Measurements from ENCODE around the gene CAVIN1. TPM values are rescaled to one million over a fixed set of nuclear protein-coding genes. Genes with fewer than 3 reads are reported as not detected.
A peak's percentile ranks its signal among the peaks of the same experiment; 100 is the strongest.
"Not testable (repeated sequence)": the region's sequence is repeated elsewhere in the genome, so short reads cannot be mapped to it uniquely, and the experiment has no call there.

The CAVIN1 gene
- total and polyA plus RNA-seq, 10 donors: 25.3 to 224 (median 131) TPM

DNA sequence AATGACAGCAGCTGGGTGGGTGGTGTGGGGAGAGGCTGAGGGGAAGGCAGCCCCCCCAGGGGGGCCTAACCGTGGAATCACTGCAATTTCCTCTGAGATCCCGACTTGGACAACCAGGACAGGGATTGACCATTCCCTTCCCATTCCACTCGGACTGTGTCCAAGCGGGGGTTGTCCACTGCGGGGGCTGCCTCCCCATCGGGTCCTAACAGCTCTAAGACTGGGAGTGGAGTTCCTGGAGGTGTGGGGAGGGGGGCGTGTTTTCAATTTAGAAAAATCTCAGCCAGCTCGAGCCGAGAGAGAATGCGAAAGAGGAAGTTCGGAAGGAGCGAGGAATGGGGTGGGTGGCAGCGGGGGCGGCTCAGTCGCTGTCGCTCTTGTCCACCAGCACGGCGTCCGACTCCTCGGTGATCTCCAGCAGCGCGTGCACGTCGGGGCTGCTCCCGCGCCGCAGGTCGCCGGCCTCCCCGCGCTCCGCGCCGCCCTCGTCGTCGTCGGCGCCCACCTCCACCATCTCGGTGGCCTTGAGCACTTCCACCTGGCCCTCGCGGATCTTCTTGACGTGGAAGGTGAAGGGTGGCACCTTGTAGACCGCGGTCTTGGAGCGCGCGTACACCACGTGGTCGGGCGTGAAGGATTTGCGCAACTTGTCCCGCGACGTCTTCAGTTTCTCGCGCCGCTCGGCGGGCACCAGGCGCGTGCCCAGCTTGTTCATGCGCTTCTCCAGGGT lies 18.6 kb downstream of the CAVIN1 start:
- WGBS, 5 donors: 82 to 90% (median 86%) methylated on average over 51 to 63 of the region's 63 CpGs
- Histone ChIP-seq H3K4me1 (peaks cover 14 to 83% (median 47%) of the 10 kb centered on the region in 6 donors), H3K9me3 (no peaks in the 10 kb centered on the region), H3K27me3 (replicated peaks in 1 of 7) (no peaks in the 10 kb centered on the region), H3K27ac (peak overlapping the region in 1 of 8 donors; percentile 27), H3K36me3 (peaks cover 0 to 32% (median 11%) of the 10 kb centered on the region in 6 donors), H3K4me3 (no peak overlapping the region)
- intact Hi-C loops (cut with DNase I; ENCODE audit: low total_unique reads): loop anchor here (5.0 kb wide), 1 partner anchor 82 kb away; no protein-coding TSS in a partner anchor
- peak in 1 of 3 donors; percentile 25 for TF ChIP-seq POLR2AphosphoS5 (IDR thresholded peaks at IDR 0.05)
- TF ChIP-seq, protein P1, sequence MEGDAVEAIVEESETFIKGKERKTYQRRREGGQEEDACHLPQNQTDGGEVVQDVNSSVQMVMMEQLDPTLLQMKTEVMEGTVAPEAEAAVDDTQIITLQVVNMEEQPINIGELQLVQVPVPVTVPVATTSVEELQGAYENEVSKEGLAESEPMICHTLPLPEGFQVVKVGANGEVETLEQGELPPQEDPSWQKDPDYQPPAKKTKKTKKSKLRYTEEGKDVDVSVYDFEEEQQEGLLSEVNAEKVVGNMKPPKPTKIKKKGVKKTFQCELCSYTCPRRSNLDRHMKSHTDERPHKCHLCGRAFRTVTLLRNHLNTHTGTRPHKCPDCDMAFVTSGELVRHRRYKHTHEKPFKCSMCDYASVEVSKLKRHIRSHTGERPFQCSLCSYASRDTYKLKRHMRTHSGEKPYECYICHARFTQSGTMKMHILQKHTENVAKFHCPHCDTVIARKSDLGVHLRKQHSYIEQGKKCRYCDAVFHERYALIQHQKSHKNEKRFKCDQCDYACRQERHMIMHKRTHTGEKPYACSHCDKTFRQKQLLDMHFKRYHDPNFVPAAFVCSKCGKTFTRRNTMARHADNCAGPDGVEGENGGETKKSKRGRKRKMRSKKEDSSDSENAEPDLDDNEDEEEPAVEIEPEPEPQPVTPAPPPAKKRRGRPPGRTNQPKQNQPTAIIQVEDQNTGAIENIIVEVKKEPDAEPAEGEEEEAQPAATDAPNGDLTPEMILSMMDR (IDR thresholded peaks at IDR 0.05 in 8 of 11, conservative IDR thresholded peaks at IDR 0.05 in 3 of 11): no peak
- no peak for DNase-seq

DNA sequence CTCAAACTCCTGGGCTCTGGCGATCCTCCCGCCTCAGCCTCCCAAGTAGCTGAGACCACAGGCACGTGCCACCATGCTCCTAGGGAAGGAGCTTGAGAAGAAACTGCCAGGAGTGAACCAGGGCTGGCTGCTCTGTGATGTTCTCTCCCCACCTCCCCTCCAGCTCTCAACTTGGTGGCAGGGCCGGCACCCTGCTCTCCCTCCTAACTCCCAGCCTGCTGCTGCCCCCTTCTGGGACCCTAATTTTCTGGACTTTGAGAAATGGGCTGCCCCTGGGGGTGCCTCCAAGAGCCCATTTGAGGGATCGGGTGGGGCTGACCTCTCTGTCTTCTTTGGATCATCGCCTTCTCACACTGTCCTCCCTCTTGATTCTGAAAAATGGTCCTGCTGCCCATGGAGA lies 19.9 kb downstream of the CAVIN1 start:
- WGBS, 5 donors: 74 to 82% (median 76%) methylated on average over 6 of the region's 6 CpGs
- Histone ChIP-seq H3K4me1 (peaks cover 10 to 81% (median 39%) of the 10 kb centered on the region in 6 donors), H3K27ac (peak overlapping the region in 1 of 8 donors; percentile 21), H3K4me3 (no peak overlapping the region), H3K27me3 (replicated peaks in 1 of 7) (no peaks in the 10 kb centered on the region), H3K9me3 (no peaks in the 10 kb centered on the region), H3K36me3 (peaks cover 0 to 32% (median 11%) of the 10 kb centered on the region in 6 donors)
- intact Hi-C loops (cut with DNase I; ENCODE audit: low total_unique reads): no loop called here
- TF ChIP-seq, protein P1 (IDR thresholded peaks at IDR 0.05 in 8 of 11, conservative IDR thresholded peaks at IDR 0.05 in 3 of 11): peak in 4 of 11 experiments; percentile 23 to 34 (median 27)
- peak in 1 of 3 donors; percentile 21 for TF ChIP-seq POLR2AphosphoS5 (IDR thresholded peaks at IDR 0.05)
- TF ChIP-seq POLR2A (IDR thresholded peaks at IDR 0.05): no peak
- DNase-seq: no peak

DNA sequence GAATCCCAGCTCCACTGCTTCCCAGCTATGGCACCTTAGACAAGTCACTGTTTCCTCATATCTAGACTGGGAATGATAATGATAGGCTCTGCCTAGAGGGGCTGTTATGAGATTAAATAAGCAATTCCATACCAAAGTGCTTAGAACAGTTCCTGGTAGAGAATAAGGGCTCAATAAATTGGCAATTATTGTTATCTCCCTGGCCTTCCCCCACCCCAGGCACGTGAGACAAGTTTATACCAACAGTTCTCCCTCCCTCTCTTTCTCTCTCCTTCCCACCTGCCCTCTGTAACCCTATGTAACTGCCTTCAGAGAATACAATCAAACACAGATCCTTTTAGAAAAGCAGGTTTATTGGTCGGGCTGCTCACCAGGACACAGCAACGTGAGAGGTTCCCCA lies 20.9 kb downstream of the CAVIN1 start:
- no peaks in the 10 kb centered on the region for H3K27me3 ChIP-seq (replicated peaks in 1 of 7)
- DNase-seq: no peak
- intact Hi-C loops (cut with DNase I; ENCODE audit: low total_unique reads): no loop called here
- H3K4me3 ChIP-seq: no peak overlapping the region
- H3K27ac ChIP-seq: peak overlapping the region in 1 of 8 donors; percentile 25
- H3K36me3 ChIP-seq: peaks cover 0 to 32% (median 11%) of the 10 kb centered on the region in 6 donors
- no peaks in the 10 kb centered on the region for H3K9me3 ChIP-seq
- peaks cover 10 to 71% (median 29%) of the 10 kb centered on the region in 6 donors for H3K4me1 ChIP-seq
- 58 to 69% (median 69%) methylated on average over 3 of the region's 3 CpGs for WGBS, 5 donors
- no peak for TF ChIP-seq POLR2AphosphoS5 (IDR thresholded peaks at IDR 0.05)
- no peak for TF ChIP-seq POLR2A (IDR thresholded peaks at IDR 0.05)
- TF ChIP-seq, protein P1 (IDR thresholded peaks at IDR 0.05 in 8 of 11, conservative IDR thresholded peaks at IDR 0.05 in 3 of 11): no peak

DNA sequence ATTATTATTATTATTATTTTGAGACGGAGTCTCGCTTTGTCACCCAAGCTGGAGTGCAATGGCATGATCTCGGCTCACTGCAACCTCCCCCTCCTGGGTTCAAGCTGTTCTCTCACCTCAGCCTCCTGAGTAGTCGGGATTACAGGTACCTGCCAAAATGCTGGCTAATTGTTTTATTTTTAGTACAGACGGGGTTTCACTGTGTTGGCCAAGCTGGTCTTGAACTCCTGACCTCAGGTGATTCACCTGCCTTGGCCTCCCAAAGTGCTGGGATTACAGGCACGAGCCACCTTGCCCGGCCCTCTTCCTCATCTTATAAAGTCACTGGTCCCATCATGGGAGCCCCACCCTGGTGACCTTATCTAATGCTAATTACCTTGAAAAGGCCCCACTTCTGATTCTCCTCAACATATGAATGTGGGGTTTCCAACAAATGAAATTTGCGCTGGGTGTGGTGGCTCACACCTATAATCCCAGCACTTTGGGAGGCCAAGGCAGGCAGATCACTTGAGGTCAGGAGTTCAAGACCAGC lies 22.1 kb downstream of the CAVIN1 start:
- WGBS, 5 donors: 77 to 92% (median 88%) methylated on average over 8 of the region's 8 CpGs

More for the DNA sequence above, 22.1 kb downstream of the CAVIN1 start:
- H3K9me3 ChIP-seq; H3K4me3 ChIP-seq; DNase-seq; intact Hi-C loops (cut with DNase I; ENCODE audit: low total_unique reads); H3K27me3 ChIP-seq (replicated peaks in 1 of 7); H3K27ac ChIP-seq: not testable (repeated sequence)
- H3K36me3 ChIP-seq: peaks cover 0 to 32% (median 11%) of the 10 kb centered on the region in 6 donors
- peaks cover under 1 to 59% (median 17%) of the 10 kb centered on the region in 6 donors for H3K4me1 ChIP-seq
